Measurements from ENCODE around the gene FLVCR1. TPM values are rescaled to one million over a fixed set of nuclear protein-coding genes. Genes with fewer than 3 reads are reported as not detected.
"Not testable (repeated sequence)": the region's sequence is repeated elsewhere in the genome, so short reads cannot be mapped to it uniquely, and the experiment has no call there.

Gene FLVCR1
- total RNA-seq, 2 donors from 2014 or later = 47.3 to 49.2 TPM

DNA sequence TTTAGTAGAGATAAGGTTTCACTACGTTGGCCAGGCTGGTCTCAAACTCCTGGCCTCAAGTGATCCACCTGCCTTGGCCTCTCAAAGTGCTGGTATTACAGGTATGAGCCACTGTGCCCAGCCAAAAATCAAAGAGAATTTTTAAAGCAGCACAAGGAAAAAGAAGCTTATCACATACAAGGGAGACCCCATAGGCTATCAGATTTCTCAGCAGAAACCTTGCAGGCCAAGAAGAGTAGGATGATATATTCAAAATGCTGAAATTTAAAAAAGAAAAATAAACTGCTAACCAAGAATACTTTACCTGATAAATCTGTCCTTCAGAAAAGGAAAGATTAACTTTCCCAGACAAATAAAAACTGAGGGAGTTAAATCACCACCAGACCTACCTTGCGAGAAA lies 43.2 kb downstream of the FLVCR1 start:
- Histone ChIP-seq H3K4me1 (ENCODE audit: control insufficient read depth, insufficient read depth, low read length) (no peaks in the 10 kb centered on the region), H3K4me3 (ENCODE audit: low read length) (peak overlapping the region; percentile 50), H3K27ac (ENCODE audit: low read depth, low read length) (no peak overlapping the region), H3K9me3 (ENCODE audit: control insufficient read depth, low read length) (peaks cover 83% of the 10 kb centered on the region), H3K9ac (ENCODE audit: extremely low read depth, low read length, poor library complexity, severe bottlenecking) (no peak overlapping the region), H3K27me3 (ENCODE audit: control insufficient read depth, insufficient read depth, low read length, poor library complexity, severe bottlenecking) (no peaks in the 10 kb centered on the region), H3K36me3 (ENCODE audit: control insufficient read depth, insufficient read depth, low read length) (peaks cover 44% of the 10 kb centered on the region)
- Mint-ChIP-seq H3K4me1 (peaks cover 11% of the 10 kb centered on the region), H3K27ac (no peak overlapping the region), H3K4me3 (no peak overlapping the region), H3K9me3 (peaks cover 63% of the 10 kb centered on the region), H3K36me3 (ENCODE audit: low read depth) (peaks cover 82% of the 10 kb centered on the region), H3K27me3 (ENCODE audit: insufficient read depth) (no peaks in the 10 kb centered on the region)
- TF ChIP-seq, protein P1, sequence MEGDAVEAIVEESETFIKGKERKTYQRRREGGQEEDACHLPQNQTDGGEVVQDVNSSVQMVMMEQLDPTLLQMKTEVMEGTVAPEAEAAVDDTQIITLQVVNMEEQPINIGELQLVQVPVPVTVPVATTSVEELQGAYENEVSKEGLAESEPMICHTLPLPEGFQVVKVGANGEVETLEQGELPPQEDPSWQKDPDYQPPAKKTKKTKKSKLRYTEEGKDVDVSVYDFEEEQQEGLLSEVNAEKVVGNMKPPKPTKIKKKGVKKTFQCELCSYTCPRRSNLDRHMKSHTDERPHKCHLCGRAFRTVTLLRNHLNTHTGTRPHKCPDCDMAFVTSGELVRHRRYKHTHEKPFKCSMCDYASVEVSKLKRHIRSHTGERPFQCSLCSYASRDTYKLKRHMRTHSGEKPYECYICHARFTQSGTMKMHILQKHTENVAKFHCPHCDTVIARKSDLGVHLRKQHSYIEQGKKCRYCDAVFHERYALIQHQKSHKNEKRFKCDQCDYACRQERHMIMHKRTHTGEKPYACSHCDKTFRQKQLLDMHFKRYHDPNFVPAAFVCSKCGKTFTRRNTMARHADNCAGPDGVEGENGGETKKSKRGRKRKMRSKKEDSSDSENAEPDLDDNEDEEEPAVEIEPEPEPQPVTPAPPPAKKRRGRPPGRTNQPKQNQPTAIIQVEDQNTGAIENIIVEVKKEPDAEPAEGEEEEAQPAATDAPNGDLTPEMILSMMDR (conservative IDR thresholded peaks at IDR 0.05) = no peak
- WGBS, 2 experiments (ENCODE audit: insufficient coverage in 1 of 2, insufficient read length in 1 of 2) = 92% methylated on average over 1 of the region's 2 CpGs; no CpG with 5 or more reads in 1 of the 2 experiments
- DNase-seq = no peak

DNA sequence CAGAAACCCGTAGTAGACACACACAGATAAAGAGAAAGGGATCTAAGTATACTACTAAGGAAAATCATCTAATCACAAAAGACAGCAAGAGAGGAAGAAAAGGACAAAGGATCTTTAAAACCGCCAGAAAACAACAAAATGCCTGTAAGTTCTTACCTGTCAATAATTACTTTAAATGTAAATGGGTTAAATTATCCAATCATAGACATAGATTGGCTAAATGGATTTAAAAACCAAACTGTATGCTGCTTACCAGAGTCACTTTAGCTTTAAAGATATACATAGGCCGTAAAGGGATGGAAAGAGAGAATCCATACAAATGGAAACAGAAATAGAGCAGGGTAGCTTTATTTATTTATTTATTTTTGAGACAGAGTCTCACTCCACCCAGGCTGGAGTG lies 44.0 kb downstream of the FLVCR1 start:
- no peak for DNase-seq
- peaks cover 81% of the 10 kb centered on the region for H3K36me3 Mint-ChIP-seq (ENCODE audit: low read depth)
- 44 to 100% methylated on average over 1 to 2 of the region's 3 CpGs for WGBS, 2 experiments (ENCODE audit: insufficient coverage in 1 of 2, insufficient read length in 1 of 2)
- no peak overlapping the region for H3K4me3 Mint-ChIP-seq
- no peak overlapping the region for H3K9ac ChIP-seq (ENCODE audit: extremely low read depth, low read length, poor library complexity, severe bottlenecking)
- peak overlapping the region; percentile 50 for H3K4me3 ChIP-seq (ENCODE audit: low read length)
- peaks cover 17% of the 10 kb centered on the region for H3K4me1 Mint-ChIP-seq
- H3K27me3 ChIP-seq (ENCODE audit: control insufficient read depth, insufficient read depth, low read length, poor library complexity, severe bottlenecking) = no peaks in the 10 kb centered on the region
- peaks cover 41% of the 10 kb centered on the region for H3K36me3 ChIP-seq (ENCODE audit: control insufficient read depth, insufficient read depth, low read length)
- H3K4me1 ChIP-seq (ENCODE audit: control insufficient read depth, insufficient read depth, low read length) = peaks cover 2% of the 10 kb centered on the region
- H3K9me3 Mint-ChIP-seq = peaks cover 63% of the 10 kb centered on the region
- peaks cover 80% of the 10 kb centered on the region for H3K9me3 ChIP-seq (ENCODE audit: control insufficient read depth, low read length)
- TF ChIP-seq, protein P1 (conservative IDR thresholded peaks at IDR 0.05) = no peak
- H3K27ac ChIP-seq (ENCODE audit: low read depth, low read length) = no peak overlapping the region
- no peaks in the 10 kb centered on the region for H3K27me3 Mint-ChIP-seq (ENCODE audit: insufficient read depth)
- no peak overlapping the region for H3K27ac Mint-ChIP-seq

DNA sequence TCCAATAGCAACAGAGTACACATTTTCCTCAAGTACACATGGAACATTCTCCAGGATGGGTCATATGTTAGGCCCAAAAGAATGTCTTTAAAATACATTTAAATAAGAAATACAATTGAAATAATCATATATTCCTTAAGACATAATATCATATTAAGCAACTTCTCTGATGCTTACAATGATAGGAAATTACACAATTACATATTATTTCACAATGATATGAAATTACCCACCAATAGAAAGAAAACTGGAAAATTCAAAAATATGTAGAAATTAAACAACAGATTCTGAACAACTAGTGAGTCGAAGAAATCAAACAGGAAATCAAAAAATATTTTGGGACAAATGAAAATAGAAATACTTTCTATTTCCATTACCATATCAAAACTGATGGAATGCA lies 45.6 kb downstream of the FLVCR1 start:
- Histone ChIP-seq H3K27ac (ENCODE audit: low read depth, low read length) (no peak overlapping the region), H3K4me3 (ENCODE audit: low read length) (no peak overlapping the region), H3K9me3 (ENCODE audit: control insufficient read depth, low read length) (peaks cover 64% of the 10 kb centered on the region), H3K27me3 (ENCODE audit: control insufficient read depth, insufficient read depth, low read length, poor library complexity, severe bottlenecking) (no peaks in the 10 kb centered on the region), H3K4me1 (ENCODE audit: control insufficient read depth, insufficient read depth, low read length) (peaks cover 11% of the 10 kb centered on the region), H3K9ac (ENCODE audit: extremely low read depth, low read length, poor library complexity, severe bottlenecking) (no peak overlapping the region), H3K36me3 (ENCODE audit: control insufficient read depth, insufficient read depth, low read length) (peaks cover 25% of the 10 kb centered on the region)
- peaks cover 61% of the 10 kb centered on the region for H3K9me3 Mint-ChIP-seq
- no peak overlapping the region for H3K27ac Mint-ChIP-seq
- no peaks in the 10 kb centered on the region for H3K27me3 Mint-ChIP-seq (ENCODE audit: insufficient read depth)
- peaks cover 31% of the 10 kb centered on the region for H3K4me1 Mint-ChIP-seq
- no peak overlapping the region for H3K4me3 Mint-ChIP-seq
- DNase-seq = no peak
- TF ChIP-seq, protein P1 (conservative IDR thresholded peaks at IDR 0.05) = no peak
- 100% methylated on average over 1 of the region's 1 CpG; no CpG with 5 or more reads in 1 of the 2 experiments for WGBS, 2 experiments (ENCODE audit: insufficient coverage in 1 of 2, insufficient read length in 1 of 2)
- peaks cover 66% of the 10 kb centered on the region for H3K36me3 Mint-ChIP-seq (ENCODE audit: low read depth)

DNA sequence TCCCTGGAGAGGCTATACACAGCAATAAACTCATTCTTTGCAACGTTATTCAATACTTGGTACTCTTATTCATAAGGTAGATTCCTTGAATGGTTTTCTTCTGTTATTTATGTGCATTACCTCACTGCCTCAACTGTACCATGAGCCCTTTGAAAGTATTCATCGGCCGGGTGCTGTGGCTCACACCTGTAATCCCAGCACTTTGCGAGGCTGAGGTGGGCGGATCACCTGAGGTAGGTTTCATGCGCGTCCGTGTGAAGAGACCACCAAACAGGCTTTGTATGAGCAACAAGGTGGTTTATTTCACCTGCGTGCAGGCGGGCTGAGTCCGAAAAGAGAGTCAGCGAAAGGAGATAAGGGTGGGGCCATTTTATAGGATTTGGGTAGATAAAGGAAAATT lies 50.0 kb downstream of the FLVCR1 start:
- H3K9ac ChIP-seq (ENCODE audit: extremely low read depth, low read length, poor library complexity, severe bottlenecking); H3K4me3 ChIP-seq (ENCODE audit: low read length); H3K27ac ChIP-seq (ENCODE audit: low read depth, low read length); H3K27me3 ChIP-seq (ENCODE audit: control insufficient read depth, insufficient read depth, low read length, poor library complexity, severe bottlenecking); H3K27me3 Mint-ChIP-seq (ENCODE audit: insufficient read depth); H3K36me3 ChIP-seq (ENCODE audit: control insufficient read depth, insufficient read depth, low read length): not testable (repeated sequence)
- Mint-ChIP-seq H3K4me1 (peaks cover 45% of the 10 kb centered on the region), H3K9me3 (peaks cover 29% of the 10 kb centered on the region), H3K27ac (peak overlapping the region; percentile 97), H3K36me3 (ENCODE audit: low read depth) (peaks cover 31% of the 10 kb centered on the region), H3K4me3 (peak overlapping the region; percentile 73)
- WGBS, 2 experiments (ENCODE audit: insufficient coverage in 1 of 2, insufficient read length in 1 of 2) = 14 to 48% methylated on average over 10 to 12 of the region's 12 CpGs
- Histone ChIP-seq H3K9me3 (ENCODE audit: control insufficient read depth, low read length) (peaks cover 25% of the 10 kb centered on the region), H3K4me1 (ENCODE audit: control insufficient read depth, insufficient read depth, low read length) (peaks cover 11% of the 10 kb centered on the region)
- DNase-seq = peak; percentile 75
